NCI-H2227 treated with DMSO at 0.1 percent for 48 hours (cell line): ENCODE measurements around the gene PAGE2.
A peak's percentile ranks its signal among the peaks of the same experiment; 100 is the strongest.
"Not testable (repeated sequence)": the region's sequence is repeated elsewhere in the genome, so short reads cannot be mapped to it uniquely, and the experiment has no call there.

Source experiments
- DNase-seq: peaks from one replicate; lab custom pipeline; 2025; lab: John Stamatoyannopoulos, UW

PAGE2 gene, protein sequence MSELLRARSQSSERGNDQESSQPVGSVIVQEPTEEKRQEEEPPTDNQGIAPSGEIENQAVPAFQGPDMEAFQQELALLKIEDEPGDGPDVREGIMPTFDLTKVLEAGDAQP

DNA sequence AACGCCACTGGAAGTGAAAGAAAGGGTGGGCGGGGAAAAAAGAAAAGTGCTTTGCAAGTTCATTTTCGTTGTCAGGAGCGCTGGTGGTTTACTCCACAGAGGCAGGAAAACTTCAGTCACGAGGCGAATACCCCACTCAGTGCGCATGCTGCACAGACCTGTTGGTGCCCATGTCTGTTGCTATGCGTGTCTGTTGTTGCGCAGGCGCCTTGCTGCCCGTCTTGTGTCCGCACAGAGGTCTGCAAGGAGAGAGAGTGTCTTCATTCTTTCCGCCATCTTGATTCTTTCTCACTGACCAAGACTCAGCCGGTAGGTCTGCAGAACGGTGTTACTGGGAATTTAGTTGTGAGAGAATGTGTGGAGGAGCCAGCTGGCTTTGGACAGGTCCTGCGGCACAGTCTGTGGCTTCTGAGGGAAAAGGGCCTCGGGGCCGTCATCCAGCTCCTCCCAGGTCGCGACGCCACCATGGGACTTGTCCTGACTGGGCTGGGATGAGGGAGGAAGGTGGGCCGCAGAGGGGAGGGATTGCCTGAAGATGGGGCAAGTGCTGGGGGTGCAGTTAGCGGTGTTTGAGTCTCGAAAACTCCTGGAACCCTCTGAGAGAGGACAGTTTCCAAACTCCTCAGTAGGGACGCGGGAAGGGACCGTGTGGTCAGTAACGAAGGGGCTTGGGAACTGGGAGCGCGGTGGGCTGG is at the start of gene PAGE2:
PAGE2 (plus strand) TSS at position 224 of the 695 bp plus-strand sequence. CDS start 1,003 bp downstream, outside the sequence.
- DNase-seq: peak; percentile 73

DNA sequence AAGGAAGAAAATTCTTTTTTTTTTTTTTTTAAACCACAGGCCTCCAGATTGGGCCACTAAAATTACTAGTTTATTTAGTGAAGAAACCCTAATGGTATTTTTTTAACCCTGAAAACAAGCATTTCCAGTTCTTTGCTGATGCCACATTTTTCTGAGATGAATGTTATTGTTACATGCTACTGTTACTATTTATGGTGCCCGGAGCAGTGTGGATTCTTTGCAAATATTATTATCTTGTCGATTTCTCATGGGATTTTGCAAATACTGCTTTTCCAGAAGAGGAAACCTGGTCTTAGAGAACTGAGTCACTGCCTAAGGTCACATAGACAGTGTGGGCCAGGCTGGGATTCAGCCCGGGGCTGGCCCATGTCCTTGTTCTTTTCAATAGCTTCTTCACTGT is 49.3 kb upstream of the PAGE2 start:
- no peak for DNase-seq

DNA sequence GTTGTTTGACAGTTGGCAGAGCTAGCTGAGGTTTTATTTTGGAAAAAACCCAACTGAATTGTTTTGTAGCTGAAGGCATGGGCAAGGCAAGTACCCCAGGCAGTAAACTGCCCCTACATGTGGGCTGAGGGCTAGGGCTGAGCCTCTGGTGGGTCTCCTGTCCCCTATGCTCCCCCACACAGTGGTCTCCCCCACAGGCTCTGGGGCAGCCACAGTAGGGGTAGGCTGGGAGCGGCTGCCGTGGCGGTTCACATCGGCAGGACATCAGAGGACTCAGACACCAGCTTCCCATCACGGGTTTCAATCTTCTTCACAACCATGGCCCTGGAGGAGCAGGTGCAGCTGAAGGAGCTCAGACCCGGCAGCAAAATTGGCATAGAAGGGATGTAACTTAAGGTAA is 47.3 kb upstream of the PAGE2 start:
- DNase-seq: no peak

DNA sequence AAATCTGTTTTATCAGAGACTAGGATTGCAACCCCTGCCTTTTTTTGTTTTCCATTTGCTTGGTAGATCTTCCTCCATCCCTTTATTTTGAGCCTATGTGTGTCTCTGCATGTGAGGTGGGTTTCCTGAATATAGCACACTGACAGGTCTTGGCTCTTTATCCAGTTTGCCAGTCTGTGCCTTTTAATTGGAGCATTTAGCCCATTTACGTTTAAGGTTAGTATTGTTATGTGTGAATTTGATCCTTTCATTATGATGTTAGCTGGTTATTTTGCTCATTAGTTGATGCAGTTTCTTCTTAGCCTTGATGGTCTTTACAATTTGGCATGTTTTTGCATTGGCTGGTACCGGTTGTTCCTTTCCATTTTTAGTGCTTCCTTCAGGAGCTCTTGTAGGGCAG is 38.2 kb upstream of the PAGE2 start:
- not testable (repeated sequence) for DNase-seq

DNA sequence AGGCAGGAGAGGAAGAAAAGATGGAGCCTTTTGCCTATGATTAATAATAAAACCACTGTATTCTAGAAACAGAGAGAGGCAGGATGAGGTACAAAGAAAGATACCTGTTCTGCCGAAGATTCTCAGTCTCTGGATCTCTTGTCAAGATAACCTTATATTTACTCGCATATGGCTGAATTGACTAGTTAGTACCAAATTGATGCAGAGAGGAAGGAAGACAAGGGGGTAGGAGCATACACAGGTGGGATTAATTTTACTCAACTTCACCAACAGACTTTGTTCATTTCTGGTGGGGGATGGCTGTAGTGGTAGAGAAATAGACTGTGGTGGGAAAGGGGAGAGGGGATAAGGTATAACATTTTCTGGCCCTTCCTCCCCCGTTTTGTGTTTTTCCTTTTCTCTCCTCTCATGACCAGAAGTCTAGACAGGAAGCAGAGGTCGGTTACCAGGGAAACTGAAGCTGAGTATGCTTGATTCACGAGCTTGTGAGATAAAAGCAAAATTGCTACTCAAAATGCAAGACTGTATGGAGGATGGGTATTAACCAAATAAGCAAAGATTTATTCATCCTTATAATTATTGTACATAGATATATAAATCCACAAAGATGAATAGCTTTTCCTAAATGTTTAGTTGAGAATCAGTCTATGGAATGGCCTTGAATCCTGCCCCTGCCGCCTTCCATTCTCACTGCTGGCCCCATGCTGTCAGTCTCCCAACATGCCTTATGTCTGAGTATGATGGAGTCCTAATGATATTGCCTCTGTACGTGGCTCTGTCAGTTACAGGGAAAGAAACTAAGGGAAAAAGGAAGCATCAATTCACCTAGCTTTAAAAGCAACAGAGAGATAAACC is 31.8 kb upstream of the PAGE2 start:
- DNase-seq: peak; percentile 52

DNA sequence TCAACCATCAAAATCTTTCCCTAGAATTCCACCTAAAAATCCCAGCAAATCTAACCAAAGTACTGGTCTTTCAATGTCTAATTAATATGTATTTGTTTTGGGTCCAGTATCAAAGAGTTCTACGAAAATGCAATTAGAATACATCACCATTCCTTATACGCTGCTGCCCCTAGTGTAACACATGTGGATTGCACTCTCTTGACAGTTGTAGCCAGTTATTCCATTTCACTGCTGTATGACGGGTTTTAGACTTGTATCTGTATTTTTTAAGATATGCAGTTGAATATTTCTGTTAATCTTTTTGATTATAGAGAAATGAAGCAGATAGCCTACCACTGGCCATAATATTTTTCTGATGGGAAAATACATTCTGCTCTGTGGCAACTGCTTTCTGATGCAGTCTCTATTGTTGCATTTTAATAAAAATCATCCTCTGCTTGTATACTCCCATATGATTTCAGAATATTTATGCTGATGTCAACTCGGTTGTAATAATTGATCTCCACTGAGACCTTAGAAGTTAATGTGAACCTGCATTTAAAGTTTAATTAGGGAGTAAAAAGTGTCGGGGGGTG is 31.1 kb upstream of the PAGE2 start:
- DNase-seq: peak; percentile 52

DNA sequence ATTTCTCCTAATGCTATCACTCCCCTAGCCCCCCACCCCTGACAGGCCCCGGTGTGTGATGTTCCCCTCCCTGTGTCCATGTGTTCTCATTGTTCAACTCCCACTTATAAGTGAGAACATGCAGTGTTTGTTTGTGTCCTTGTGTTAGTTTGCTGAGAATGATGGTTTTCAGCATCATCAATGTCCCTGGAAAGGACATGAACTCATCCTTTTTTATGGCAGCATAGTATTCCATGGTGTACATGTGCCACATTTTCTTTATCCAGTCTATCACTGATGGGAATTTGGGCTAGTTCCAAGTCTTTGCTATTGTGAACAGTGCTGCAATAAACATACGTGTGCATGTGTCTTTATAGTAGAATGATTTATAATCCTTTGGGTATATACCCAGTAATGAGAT is 21.6 kb upstream of the PAGE2 start:
- DNase-seq: not testable (repeated sequence)

DNA sequence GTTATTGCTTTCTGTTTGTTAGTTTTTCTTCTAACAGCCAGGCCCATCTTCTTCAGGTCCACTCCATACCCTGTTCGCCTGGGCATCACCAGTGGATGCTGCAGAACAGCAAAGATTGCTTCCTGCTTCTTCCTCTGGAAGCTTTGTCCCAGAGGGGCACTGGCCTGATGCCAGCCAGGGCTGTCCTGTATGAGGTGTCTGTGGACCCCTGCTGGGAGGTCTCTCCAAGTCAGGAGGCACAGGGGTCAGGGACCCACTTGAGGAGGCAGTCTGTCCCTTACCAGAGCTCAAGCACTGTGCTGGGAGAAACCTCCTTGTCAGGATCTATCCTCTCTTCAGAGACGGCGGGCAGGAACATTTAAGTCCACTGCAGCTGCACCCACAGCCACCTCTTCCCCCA is 16.5 kb upstream of the PAGE2 start:
- DNase-seq: no peak

DNA sequence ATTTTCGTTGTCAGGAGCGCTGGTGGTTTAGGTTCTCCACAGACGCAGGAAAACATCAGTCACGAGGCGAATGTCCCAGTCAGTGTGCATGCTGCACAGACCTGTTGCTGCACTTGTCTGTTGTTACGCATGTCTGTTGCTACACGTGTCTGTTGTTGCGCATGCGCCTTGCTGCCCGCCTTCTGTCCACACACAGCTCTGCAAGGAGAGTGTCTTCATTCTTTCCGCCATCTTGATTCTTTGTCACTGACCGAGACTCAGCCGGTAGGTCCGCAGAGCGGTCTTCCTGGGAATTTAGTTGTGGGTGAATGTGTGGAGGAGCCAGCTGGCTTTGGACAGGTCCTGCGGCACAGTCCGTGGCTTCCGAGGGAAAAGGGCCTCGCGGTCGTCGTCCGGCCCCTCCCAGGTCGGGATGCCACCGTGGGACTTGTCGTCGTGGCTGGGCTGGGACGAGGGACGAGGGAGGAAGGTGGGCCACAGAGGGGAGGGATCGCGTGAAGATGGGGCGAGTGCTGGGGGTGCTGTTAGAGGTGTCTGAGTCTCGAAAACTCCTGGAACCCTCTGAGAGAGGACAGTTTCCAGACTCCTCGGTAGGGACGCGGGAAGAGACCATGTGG is 13.9 kb upstream of the PAGE2 start, which contains the start of gene PAGE2B:
PAGE2B (plus strand) TSS at position 180 of the 617 bp plus-strand sequence. CDS start 1,012 bp downstream, outside the sequence.
- no peak for DNase-seq

DNA sequence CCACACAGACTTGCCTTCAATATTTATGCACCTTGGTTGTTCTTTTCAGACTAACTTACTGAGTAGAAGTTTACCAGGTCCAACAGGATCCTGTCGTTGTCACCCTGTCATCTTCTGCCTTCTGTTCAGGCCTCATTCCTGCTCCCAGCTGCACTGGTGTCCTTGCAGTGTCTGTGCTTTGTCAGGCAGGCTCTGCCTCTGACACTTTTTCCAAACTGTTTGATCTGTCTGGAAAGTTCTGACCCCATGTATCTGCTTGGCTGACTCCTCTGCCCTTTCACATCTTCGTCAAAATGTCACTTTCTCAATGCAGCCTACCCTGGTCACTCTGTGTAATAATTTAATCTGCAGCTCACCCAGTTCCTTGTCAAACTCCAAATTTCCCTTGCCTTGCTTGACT is 9.9 kb downstream of the PAGE2 start:
- no peak for DNase-seq

DNA sequence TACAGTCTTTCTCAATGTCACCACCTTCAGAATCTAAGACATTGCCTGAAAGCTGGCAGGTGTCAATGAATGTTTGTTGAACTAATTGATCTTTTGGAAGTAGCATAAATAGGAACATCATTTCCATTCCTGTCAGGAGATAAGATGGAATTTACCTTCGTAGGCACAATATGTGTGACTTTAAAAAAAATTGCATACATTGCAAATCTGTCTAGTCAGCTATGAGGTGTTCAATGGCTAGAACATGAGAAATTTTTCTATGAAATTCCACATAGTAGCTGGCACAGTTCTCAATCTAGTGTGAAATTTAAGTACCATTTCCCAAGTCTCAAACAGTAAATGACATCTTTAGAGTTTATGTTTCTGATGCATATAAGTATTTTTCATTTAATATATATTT is 10.3 kb downstream of the PAGE2 start:
- no peak for DNase-seq

DNA sequence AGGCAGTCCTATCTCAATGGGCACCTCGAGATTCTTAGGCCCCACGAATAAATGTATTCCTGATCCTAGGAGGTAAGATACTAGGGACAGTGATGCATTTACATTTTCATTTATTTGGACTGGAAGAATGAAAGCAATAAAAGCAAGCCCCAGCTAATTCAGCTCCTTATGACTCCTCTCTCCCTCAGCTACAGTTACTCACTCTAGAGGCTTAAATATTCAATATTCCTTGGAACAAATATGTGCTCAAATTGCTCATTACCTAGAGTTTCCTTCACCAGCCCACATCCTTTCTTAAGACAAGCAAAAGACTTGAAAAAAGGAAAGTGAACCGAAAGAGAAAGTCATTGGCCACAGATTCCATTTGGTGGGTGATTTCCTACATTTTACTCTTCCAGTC is 13.9 kb downstream of the PAGE2 start:
- DNase-seq: no peak

DNA sequence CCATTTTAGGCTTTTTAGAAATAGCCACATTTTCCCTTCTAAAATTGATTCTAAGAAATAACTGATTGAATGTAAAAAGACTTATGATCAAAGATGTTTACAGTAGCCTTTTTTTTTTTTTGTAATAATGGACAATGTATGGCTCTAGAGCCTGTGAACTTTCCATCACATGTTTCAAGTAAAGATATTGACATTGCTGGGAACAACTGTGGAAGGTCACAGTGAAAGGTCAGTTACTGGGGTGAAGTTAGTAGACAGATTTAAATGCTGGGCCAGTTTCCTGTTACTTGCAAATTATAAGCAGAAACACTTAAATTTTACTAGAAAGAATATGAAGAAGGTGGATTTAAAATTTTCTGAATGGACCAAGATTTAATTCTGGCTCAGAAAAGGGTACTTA is 18.4 kb downstream of the PAGE2 start:
- DNase-seq: no peak

DNA sequence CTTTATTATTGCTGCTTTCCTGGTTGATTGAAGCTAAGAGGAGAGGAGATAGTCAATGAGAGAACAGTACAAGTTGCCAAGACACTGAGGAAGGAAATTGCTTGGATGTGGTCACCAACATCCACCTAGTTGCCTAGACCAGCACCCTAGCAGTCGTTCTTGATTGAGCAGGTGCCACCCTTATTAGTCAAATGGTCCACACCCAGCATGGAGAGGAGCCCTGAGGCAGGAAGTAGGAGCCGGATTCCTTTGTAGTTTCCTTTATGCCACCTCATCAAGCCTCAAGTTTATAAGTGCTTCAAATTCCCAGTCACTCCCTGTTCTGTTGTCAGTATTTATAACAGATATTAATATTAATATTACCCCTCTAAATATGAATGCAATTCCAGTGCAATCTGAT is 19.1 kb downstream of the PAGE2 start:
- no peak for DNase-seq

DNA sequence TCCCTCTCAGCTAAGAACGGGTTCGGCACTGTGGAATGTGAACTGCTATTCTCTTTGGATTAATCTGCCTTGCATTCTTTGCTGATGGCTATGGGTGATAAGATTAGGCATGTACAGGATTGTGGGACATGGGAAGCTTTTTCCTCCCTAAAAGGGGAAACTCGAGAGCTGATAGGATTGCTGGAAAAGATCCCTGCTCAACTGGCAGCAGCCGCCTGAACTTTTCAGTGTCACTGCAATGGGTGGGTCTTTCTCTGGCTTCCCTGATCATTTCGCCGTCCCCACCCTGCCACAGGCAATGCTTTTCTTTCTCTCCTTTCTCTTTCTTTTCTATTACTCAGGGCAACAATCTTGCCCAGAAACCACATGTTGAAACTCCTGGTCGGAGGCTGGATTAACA is 20.5 kb downstream of the PAGE2 start:
- no peak for DNase-seq

DNA sequence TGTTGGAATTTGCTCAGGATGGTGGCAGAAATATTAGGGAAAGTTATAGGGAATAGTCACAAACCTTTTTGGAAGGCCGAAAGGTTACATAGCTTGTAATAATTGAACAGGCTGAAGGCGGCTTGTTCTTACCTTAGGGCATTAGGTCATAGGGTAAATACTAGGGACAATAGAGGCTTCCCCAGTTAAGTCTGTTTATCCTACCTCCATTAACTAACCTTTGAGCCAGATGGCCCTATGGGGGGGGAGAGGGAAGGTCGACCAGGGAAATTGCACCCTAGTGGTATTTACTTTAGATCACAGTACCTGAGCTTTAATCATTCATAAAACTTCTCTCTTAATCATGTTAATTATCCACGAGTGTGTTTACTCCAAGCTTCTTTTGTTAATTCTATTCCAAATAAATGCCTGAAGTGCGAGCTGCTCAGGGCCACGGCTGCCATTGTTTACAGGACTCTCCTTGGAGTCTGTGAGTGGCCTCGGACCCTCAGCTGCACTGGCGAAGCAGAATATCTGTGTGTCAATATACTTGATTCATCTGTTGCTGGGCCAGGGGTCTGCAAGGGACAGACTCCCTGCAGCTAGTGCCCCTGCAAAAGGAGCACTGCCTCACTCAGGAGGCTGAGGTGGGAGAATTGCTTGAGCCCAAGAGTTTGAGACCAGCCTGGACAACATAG is 22.9 kb downstream of the PAGE2 start:
- DNase-seq: no peak

DNA sequence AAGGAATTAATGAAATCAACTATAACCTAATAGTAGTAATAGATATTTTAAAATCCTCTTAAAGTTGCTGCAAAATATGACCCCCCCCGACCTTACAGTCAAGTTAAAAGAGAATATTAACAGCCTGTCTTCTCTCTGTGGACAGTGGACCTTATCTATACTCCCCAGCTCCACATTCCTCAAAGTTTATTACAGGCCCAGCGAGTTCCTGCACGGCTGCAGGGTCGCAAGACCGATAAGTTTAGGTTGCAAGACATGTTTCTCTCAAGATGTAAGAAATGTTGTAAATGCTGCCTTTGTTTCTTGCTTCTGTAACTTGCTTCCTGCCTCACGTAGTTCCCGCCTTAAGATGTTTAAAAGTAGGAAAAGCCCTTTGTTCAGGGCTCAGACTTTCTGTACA is 27.8 kb downstream of the PAGE2 start:
- not testable (repeated sequence) for DNase-seq

DNA sequence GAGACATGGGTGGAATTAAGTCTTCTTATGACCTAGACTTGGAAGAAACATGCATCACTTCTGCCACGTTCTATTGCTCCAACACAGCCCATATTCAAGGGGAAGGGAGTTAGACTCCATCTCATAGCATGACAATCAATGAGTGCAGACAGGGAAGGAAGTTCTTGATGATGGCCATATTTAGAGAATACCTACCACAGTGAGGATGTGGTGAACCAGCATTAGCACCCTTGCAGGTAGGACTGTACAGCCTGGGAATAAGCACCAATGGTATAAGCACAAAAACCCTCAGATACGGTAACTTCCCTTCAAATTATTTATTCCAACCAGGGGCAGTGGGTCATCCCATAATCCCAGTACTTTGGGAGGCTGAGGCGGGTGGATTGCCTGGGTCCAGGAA is 29.8 kb downstream of the PAGE2 start:
- DNase-seq: no peak

DNA sequence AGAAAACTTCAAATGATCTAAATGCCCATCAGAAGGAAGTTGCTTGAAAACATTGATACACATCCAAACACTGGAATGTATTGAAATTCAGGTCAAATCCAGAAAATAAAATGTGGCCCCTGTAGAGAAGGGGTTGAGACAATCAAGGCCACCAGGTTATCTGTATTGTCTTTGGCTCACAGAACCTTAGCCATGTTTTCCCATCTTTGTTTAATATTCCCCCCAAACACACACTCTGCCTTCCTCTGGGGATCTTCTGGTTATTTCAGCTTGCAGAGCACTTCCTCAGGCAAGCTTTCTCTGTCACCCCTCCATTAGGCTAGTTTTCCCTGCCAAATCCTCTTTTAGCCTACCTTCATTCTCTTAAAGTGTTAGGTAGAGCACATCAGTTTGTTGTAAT is 30.5 kb downstream of the PAGE2 start:
- no peak for DNase-seq

DNA sequence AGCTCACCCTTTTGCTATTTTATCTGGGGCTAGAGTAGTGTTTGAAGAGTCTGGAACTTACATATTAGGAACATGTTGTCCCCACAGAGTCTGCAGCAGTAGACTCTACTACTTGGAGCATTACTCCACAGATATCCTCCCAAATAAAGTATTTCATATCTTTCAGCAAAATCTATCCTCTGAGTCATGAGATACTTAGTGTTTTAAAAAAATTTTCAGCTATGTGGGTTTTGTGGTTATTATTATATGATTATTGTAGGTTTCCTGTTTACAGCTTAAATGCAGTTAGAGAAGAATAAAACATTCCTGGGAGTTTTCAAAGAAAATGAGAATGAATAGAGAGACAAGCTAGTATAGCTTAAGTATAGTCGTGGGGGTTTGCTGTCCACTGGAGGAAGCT is 30.9 kb downstream of the PAGE2 start:
- no peak for DNase-seq

DNA sequence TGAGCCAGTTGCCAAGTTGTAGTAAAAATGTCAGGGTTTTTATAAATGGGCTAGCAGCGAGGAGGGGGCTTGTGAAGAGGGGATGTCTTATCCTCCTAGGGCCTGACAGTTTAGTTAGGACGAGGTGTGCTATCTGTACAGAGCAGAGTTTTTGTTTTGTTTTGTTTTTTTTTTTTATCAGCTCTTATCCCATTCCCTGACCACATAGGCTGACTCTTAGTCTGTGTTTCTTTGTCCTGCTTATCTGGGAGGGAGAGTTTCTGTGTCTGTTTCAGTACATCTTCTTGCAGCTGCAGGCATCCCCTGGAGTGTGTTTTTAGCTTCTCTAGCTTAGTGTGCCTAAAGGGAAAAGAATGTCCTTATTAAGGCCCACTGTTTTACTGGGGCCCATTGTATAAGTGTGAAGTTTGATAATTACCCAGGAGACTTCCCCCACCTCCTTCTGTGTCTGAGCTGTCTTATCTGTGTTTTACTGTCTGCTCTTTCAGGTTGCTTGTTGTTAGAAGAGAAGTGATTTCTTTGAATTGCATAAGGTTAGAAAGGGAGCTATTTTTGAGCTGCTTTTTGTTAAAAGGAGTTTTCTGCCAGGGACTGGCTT is 32.0 kb downstream of the PAGE2 start:
- DNase-seq: no peak
